Spleen (tissue), 7 donors: ENCODE measurements around the gene NUDT8.

Experiments used
- CTCF ChIP-seq, 11 experiments: fragments of 200-600 bp in 7 of 11; fragments of 450-650 bp in 4 of 11; sonication (generic) in 4 of 11; IDR thresholded peaks in 8 of 11; conservative IDR thresholded peaks in 3 of 11; 1 replicate in 7 of 11; 2 replicates in 4 of 11; pipeline versions ENCODE4 v1.4.0 to v1.8.0; 2016 to 2021; ENCODE audit warnings: antibody characterized with exemption in 11 of 11, inconsistent platforms in 4 of 11, mild to moderate bottlenecking in 1 of 11
- POLR2A ChIP-seq, 3 donors: fragments of 450-650 bp; IDR thresholded peaks; one replicate each; pipeline ENCODE4 v1.5.1; 2017; ENCODE audit warnings: antibody characterized with exemption in 3 of 3, mild to moderate bottlenecking in 1 of 3
- donor health status: DM: no; HTN: no; CAD: no; lungs with moderate emphysema.
- donor health status: DM: no; HTN: no; CAD: no.
- donor health status: DM: no; HTN: no; CAD: no.

DNA sequence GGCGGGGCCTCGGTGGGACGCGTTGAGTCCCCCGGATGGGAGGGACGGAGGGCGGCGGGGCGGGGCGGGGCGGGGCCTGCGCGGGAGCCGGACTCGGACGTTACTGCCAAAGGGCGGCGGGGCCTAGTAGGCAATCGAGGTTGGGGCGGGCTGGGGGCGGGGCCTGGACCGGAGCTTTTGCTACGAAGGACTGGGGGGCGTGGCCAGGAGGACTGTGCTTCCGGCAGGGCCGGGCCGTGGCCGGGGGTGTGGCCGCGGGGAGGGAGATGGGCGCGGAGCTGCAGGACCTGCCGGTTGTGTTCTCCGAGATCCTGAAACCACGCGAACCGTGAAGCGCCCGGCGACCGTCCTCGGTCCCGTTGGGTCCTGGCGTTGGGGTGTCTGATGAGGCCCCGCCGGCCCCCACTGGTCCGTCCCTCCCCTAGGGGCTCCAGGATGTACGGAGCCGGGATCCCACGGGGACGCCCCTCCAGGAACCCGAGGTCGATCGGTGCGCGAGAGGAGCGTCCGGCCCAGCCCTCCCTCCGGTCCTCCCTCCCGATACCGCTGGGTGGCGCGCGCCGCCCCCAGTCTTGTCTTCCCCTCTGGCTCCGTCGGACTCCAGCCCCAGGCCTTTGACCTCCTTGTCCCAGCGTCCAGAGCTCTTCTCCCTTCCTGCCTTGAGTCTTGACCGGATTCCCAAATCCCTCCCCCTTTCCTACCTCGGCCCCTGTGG is 648 bp upstream of the NUDT8 start:
- TF ChIP-seq CTCF (IDR thresholded peaks at IDR 0.05 in 8 of 11, conservative IDR thresholded peaks at IDR 0.05 in 3 of 11) (peak; percentile 66 to 90 (median 75)), POLR2A (IDR thresholded peaks at IDR 0.05) (peak in 1 of 3 donors; percentile 19)
